ENCODE measurements around the gene PDGFA. TPM values are rescaled to one million over a fixed set of nuclear protein-coding genes. Genes with fewer than 3 reads are reported as not detected.
A peak's percentile ranks its signal among the peaks of the same experiment; 100 is the strongest.

The PDGFA gene
- total and polyA plus RNA-seq, 4 donors = 21.8 to 40.6 (median 25.6) TPM

- H3K4me3 ChIP-seq = no peak overlapping the region
- H3K27ac ChIP-seq (ENCODE audit: low read depth in 1 of 2, low read length in 1 of 2) = no peak overlapping the region
- WGBS, 2 donors = 56 to 67% methylated on average over 13 to 14 of the region's 14 CpGs
- ATAC-seq (ENCODE audit: insufficient read depth, low FRiP score) (no peak), DNase-seq (peak; percentile 35 to 56 (median 54))
- no peaks in the 10 kb centered on the region for H3K9me3 ChIP-seq (ENCODE audit: control insufficient read depth in 4 of 4, insufficient read depth in 3 of 4, low read length in 3 of 4)
- H3K27me3 ChIP-seq (ENCODE audit: control insufficient read depth in 3 of 3, insufficient read depth in 3 of 3, low read length in 2 of 3) = no peaks in the 10 kb centered on the region
- H3K36me3 ChIP-seq (ENCODE audit: control insufficient read depth in 4 of 4, insufficient read depth in 4 of 4, low read length in 4 of 4) = no peaks in the 10 kb centered on the region
- H3K4me1 ChIP-seq (ENCODE audit: control insufficient read depth in 5 of 5, insufficient read depth in 5 of 5, low read length in 5 of 5) = peaks cover 0 to 21% (median 4%) of the 10 kb centered on the region in 5 donors
- TF ChIP-seq CTCF (IDR thresholded peaks at IDR 0.05; ENCODE audit: control extremely low read depth, extremely low read depth) = no peak
- no peak overlapping the region for H3K9ac ChIP-seq (ENCODE audit: insufficient read depth in 1 of 2, low read length in 2 of 2)
Measured at GRCh38 chr7:480531-481218, 39.0 kb downstream of the PDGFA start.

DNA sequence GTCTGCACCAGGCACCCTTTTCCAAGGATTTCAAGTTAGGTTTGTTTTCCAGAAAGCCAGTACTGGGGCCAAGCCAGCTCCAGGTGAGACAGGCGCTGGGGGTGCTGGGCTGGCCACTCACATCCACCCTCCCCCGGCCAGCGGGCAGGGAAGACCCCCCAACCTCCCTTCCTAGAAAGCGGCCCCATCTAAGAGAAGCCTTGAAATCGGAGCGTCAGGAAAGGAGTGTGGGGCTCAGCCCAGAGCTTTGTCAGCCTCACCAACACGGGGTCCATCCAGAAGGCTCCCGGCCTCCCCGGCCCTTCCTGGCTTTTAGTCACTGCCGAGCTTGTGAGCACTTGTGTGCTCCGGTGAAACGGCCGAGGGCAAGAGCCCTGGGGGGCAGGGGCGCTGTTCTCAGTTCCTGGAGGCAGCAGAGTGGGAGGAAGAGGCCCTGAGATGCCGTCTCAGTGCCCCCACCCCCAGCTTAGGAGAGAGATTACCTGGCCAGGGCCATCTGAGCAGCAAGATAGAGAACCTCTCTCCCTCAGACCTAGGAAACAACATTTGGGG, 39.6 kb downstream of the PDGFA start:
- Histone ChIP-seq H3K27ac (ENCODE audit: low read depth in 1 of 2, low read length in 1 of 2) (no peak overlapping the region), H3K9me3 (ENCODE audit: control insufficient read depth in 4 of 4, insufficient read depth in 3 of 4, low read length in 3 of 4) (no peaks in the 10 kb centered on the region), H3K9ac (ENCODE audit: insufficient read depth in 1 of 2, low read length in 2 of 2) (no peak overlapping the region), H3K4me1 (ENCODE audit: control insufficient read depth in 5 of 5, insufficient read depth in 5 of 5, low read length in 5 of 5) (peaks cover 0 to 16% (median 4%) of the 10 kb centered on the region in 5 donors), H3K4me3 (no peak overlapping the region), H3K36me3 (ENCODE audit: control insufficient read depth in 4 of 4, insufficient read depth in 4 of 4, low read length in 4 of 4) (no peaks in the 10 kb centered on the region), H3K27me3 (ENCODE audit: control insufficient read depth in 3 of 3, insufficient read depth in 3 of 3, low read length in 2 of 3) (no peaks in the 10 kb centered on the region)
- DNase-seq (no peak), ATAC-seq (ENCODE audit: insufficient read depth, low FRiP score) (no peak)
- WGBS, 2 donors = 73 to 74% methylated on average over 15 of the region's 15 CpGs
- no peak for TF ChIP-seq CTCF (IDR thresholded peaks at IDR 0.05; ENCODE audit: control extremely low read depth, extremely low read depth)

DNA sequence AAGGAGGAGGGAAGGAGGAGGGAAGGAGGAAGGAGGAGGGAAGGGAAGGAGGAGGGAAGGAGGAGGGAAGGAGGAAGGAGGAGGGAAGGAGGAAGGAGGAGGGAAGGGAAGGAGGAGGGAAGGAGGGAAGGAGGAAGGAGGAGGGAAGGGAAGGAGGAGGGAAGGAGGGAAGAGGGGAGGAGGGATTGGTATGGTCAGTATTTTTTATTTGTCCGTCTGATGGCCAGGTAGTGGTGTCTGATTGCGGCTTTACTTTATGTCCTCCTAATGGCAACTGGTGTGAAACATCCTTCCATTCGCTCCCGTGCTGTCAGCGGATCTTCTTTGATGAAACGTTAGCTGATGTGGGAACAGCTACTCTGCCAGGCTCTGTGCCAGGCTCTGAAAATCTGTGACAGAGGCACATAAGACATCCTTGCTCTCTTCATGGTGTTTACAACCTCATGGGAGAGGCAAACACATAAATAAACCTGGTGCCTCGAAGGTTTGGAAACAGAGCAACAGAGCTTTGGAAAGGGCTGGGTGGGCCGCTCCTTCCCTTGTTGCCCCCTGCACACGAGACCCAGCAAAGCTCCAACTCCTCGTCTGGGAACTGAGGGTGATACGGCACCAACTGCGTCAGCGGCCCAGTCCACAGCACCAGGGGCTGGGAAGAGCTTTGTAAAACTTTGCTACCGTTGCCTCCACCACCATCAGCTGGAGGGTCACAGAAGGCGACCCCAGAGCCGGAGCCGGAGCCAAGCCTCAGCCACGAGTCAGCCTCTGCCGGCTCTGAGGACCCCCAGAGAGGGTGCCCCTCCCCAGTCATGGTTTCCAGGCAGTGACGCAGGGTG, 40.3 kb downstream of the PDGFA start:
- no peak for TF ChIP-seq CTCF (IDR thresholded peaks at IDR 0.05; ENCODE audit: control extremely low read depth, extremely low read depth)
- Histone ChIP-seq H3K9ac (ENCODE audit: insufficient read depth in 1 of 2, low read length in 2 of 2) (no peak overlapping the region), H3K4me3 (no peak overlapping the region), H3K27ac (ENCODE audit: low read depth in 1 of 2, low read length in 1 of 2) (no peak overlapping the region), H3K27me3 (ENCODE audit: control insufficient read depth in 3 of 3, insufficient read depth in 3 of 3, low read length in 2 of 3) (no peaks in the 10 kb centered on the region), H3K36me3 (ENCODE audit: control insufficient read depth in 4 of 4, insufficient read depth in 4 of 4, low read length in 4 of 4) (no peaks in the 10 kb centered on the region), H3K9me3 (ENCODE audit: control insufficient read depth in 4 of 4, insufficient read depth in 3 of 4, low read length in 3 of 4) (peaks cover 0 to 6% (median 1%) of the 10 kb centered on the region in 4 donors), H3K4me1 (ENCODE audit: control insufficient read depth in 5 of 5, insufficient read depth in 5 of 5, low read length in 5 of 5) (peaks cover 0 to 9% (median 3%) of the 10 kb centered on the region in 5 donors)
- WGBS, 2 donors = 80 to 90% methylated on average over 20 of the region's 20 CpGs
- ATAC-seq (ENCODE audit: insufficient read depth, low FRiP score) (no peak), DNase-seq (no peak)
